ENCODE results near the gene MATN1.
A peak's percentile ranks its signal among the peaks of the same experiment; 100 is the strongest.

Gene MATN1

DNA sequence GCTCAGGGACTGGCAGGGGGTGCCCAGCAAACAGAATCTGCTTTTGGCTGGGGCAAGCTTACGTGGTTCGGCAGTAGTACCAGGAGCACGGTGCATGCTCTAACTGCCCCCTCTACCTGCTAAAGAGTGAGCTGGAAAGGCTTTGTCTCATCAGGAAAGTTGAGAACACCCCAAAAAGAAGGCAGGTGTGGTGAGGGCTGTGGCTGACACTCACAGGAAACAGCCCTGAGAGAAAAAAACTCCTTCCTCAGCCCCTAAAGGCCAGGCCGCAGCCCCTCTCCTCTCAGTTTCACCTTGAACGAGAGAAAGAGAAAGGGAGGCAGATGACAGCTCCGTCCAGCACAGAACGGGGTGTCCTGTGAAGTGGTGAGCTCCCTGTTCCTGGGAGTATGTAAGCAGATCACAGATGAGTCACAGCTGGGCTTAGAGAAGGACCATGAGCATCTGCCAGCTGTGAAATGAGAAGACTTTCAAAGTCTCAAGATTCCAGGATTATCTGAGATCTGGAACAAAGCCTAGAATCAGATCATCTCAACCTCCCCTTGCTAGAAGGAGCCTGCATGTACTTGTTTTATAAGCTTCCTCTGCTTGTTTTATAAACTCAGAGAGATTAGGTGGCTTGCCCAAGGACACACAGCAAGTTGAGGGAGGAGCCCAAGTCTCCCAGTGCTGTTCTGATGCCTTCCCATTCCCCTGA, 20.8 kb upstream of the MATN1 start:
- DNase-seq = peak; percentile 55

- DNase-seq = peak; percentile 89
Observed at GRCh38 chr1:30743584-30744059, 20.2 kb upstream of the MATN1 start.

- DNase-seq = no peak
Observed at GRCh38 chr1:30742963-30743559, 19.7 kb upstream of the MATN1 start.

DNA sequence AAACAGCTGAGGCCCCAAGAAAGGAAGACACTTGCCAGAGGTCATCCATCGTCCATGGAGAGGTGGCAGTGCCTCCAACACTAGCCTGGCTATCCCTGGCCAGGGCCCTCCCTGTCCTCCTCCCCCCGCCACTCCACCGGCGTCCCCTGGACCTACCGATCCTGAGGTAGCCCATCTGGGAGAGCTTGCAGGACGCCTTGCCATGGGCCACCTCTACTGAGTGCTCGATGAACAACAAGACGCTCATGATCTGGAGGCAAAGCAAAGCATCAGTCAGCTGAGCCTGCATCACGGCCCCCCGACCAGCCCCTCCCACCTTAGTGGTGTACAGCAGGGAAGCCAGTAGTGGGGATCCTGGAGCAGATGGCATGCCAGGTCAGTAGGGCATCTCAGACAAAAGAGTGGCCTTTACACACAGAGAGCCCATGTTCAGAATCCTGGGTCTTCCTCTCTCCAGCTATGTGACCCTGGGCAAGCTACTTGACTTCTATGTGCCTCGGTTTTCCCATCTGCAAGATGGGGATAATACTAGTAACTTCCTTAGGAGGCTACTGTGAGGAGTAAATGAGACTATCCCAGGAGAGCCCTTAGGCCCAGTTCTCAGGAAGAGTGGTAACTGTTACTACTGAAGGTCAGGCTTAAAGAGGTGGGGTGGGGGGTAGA, 19.0 kb upstream of the MATN1 start:
- DNase-seq = no peak

- no peak for DNase-seq
Observed at GRCh38 chr1:30741239-30741894, 18.0 kb upstream of the MATN1 start.

DNA sequence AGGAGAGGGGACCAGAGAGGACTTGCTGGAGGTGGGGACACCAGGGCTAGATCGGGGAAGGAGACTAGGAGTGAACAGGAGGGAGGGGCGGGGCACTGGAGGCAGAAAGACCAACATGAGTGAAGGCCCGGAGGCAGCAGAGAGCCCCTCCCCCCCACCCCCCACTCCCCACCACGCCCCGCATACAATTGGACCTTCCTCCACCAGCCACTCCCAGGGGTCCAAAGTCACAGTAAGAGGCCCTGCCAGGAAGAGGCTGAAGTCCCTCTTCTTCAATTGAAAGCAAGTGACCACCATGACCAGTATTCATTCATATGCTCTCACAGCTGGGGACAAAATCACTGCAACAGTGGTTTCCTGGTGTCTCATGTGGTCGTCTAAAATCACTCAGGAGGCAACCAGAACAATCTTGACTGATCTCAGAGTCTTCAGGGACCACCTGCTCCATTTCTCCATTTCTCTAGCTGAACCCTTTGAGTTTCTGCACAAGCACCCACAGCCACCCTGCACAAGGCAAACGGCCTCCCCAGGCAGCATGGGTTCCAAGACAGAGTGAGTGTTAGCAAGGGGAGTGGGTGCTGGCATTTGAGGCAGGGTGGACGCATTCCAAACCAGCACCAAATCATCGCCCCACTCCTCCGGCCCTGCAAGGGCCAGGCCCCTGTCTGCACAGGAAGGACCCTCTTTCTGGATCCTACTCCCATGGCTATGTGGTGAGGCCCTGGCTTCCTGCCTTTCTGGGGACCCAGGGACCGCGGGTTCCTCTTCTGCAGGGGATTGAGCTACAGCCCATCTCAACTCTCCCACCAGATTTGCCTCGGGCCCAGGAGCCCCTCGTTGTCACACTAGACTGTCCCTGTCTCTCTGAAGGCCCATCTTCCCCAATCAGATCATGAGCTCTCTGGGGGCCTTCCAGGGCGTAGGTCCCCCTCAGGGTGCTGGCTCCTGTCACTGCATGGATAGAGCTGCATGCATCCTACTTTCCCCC, 17.2 kb upstream of the MATN1 start:
- no peak for DNase-seq

DNA sequence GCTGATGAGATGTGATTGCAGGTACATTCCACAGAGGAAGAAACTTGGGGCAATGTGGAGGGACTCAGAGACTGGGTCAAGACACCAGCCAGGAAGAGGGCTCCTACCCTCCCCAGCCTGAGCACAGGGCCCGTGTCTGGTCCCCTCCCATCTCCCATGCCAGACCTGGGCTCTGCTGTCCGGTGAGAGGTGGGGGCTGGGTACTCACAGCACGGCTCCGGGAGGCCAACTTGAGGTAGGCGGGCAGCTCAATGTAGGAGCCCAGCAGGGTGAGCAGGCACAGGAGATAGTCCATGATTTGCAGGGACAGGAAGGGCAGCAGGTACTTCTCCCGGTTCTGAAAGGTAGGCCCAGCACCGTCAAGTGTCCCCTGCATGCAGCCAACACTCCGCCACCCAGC, 16.2 kb upstream of the MATN1 start:
- no peak for DNase-seq

DNA sequence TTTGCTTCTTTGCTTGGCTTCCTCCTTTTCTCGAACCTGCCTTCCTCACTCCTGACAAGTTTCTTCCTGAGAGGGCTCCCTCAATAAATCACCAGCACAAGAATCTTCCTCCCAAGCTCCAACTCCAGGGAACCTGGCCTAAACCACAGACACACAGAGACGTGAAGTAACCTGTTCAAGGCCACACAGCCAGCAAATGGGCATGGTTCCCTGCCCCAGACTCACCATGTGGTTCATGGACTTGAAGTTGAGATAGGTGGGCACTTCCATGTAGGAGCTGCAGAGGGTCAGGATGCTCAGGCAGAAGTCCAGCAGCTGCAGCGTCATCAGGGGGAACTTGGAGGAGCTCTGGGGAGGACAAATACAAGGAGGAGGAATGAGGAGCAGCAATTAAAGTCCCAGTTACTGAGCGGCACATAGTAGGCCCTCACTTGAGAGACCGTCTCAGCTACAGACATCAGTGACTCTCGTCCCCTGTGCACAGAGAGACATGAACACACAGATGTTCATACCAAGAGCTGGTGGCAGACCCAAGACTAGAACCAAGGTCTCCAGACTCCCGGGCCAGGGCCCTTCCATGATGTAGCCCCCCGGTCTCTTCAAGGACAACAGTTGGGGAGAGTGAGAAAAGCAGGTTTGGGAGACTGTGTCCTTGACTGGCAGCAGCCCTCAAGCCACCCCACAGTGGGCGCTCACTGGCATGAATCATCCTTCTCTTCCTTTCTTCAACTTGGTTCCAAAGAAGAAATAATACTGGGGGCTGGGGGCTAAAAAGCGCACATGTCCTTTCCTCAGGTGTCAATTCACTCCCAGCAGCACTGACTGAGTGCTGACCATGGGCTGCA, 15.6 kb upstream of the MATN1 start:
- no peak for DNase-seq

DNA sequence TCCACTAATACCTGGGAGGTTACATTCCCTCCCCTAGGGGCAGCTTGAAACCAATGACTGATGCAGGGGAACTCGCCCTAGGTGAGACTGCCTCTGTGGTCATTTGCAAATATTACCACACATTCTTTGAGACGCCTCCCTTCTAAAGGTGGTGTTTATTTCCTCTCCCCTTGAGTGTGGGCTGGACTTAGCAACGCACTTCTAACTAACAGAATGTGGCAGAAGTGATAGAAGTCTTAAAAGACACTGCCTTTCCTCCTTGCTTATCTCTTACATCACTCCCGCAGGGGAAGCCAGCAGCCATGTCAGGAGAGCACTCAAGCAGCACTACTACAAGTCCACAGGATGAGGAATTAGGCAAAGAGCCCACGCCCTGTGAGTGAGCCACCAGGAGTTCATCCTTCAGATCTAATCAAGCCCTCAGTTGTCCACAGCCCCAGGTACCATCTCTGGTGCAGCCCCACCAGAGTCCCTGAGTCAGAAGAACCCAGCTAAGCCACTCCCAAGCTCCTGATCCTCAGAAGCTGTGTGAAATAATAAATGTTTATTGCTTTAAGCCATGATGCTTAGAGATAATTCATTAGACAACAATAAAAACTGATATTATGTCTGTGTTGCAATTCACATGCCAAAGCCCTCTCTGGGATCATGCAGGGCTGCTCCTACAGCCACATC, 14.8 kb upstream of the MATN1 start:
- no peak for DNase-seq

DNA sequence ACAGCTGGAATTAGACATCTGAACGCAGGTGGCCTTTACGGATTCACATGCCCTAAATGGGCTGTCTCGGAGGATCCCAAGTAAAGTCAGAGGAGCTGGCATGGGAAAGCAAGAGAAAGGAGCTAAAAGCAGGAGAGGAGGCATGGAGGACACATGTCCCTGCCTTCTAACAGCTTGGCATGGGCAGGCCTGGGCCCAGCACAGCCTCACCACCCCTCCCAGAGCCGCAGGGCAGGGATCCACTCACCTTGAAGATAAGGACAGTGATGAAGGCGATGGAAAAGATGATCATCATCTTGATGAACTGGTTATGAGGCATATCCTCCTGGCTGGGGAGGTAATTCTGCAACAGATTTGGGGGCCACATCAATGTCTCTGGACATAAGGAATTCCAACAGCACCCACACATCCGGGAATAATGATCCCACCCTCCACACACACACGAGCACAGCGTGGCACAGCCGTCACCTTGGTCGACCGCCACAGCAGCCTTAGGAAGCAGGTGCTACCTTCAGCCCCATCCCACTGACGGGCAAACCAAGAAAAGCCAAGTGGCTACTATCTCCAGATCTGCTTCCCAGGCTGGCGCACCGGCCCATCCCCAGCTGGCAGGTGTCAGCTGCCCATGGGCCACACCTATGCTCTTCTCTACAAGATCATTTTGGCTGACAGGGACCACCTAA, 14.1 kb upstream of the MATN1 start:
- DNase-seq = no peak

DNA sequence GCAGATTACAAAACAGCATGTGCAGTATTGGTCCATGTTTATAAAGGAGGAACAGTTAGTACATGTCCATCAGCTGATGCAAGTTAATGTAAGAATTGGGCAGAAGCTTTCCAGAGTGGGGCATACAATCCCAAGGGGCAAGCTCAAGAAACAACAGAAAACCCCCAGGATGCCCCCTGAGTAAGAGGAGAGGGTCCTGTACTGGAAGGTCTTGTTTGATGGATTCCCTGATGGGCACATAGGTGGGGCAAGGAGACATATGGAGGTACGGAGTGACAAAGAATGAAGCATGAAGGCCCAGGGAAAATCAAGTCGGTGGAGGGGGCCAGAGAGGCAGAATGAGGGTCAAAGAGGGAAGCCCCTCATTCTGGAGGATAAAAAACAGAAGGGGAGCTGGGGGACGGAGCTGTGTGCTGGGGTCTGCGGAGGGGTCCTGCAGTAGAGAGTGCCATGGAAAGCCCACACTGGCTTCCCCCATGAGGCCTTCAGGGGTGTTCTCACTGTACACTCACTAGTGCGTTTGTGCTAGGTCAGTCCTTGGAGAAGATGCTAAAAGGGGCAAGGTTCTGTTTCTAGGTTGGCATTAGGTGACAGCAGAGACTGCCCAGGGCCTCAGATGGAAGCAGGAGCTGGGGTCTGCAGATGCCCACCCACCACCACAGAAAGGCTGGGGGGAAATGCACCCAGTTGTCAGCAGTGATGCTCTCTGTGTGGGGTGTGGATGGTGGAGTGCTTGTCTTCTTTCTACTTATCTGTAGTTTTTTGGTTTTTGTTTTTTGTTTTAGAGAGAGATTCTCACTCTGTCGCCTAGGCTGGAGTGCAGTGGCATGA, 12.5 kb upstream of the MATN1 start:
- DNase-seq = no peak

DNA sequence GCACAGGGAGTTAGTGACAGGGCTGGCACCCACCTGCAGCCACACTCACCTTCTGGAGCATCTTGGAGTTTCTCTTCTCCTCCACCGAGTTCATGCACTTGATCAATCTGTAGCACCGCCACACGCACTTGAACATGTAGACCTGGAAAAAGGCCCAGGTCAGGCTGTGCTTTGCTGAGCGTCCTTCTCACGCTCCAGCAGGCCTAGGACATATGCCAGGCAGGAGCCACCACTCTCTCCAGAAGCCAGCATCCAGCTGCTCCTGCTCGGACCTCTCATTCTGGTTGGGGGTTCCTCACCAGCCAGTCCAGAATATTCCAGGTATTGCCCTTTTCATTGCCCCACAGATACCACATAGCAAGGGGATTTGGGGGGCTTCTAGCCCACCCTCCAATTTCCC, 11.7 kb upstream of the MATN1 start:
- DNase-seq = no peak

- no peak for DNase-seq
Observed at GRCh38 chr1:30734580-30734979, 11.2 kb upstream of the MATN1 start.

DNA sequence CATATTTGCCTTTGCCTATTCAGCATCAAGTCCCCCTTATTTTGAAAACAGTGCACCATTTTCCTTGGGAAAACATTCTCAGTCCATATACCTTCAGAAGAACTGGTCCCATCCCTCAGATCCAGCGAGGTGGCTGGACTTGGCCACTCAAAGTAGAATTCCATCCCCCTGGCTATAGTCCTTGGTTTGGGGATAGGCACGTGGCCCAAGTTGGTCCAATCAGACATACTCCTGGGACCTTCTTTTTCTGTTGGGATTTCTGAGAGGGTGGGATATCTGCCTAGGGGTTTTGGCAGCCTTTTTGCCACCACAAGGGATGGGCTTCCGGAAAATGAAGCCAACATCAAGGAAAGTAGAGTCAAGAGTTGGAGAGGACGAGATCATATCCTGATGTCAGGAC, 10.7 kb upstream of the MATN1 start:
- DNase-seq = no peak

DNA sequence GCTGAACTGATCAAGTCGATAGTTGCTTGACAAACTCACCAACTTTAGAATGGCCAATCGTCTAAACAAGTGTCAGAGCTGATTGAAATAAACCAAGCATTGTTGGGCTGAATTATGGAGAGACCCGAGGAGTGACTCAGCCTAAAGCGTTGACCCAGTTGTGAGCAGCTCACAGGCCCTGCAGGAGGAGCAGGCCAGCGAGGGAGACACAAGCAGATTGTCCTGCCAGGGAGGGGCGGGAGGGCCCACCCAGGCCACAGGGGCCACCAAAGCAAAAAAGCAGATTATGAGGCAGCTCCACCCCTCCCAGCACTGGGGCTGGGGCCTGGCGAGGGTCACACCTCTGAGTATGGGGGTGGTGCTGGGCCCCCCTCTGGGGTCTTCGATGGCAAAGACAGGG, 10.1 kb upstream of the MATN1 start:
- DNase-seq = no peak

GRCh38 chr1:30732277-30732996, 9.1 kb upstream of the MATN1 start:
- no peak for DNase-seq

DNA sequence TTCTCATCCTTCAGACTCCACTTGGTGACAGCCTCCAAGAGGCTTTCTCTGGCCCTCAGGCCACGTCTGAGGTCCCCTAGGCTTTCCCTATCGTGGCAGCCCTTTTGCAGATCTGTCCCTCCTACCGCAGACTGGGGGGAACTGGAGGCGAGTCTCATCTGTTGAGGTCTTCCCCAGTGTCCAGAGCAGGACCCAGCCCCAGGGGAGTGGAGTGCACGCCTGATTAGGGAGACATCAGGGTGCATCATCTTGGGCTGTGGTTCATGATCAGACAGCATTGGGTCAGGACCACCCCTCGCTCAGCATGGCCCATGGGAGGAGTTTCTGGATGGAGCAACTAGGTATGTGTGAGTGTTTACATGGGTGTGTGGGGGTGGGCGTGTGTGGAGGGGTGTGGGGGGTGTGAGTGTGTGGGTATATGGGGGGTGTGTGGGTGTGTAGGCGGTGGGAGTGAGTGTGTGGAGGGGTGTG, 8.5 kb upstream of the MATN1 start:
- no peak for DNase-seq

- DNase-seq = no peak
Observed at GRCh38 chr1:30731109-30731805, 7.9 kb upstream of the MATN1 start.

Measured in RPMI8226 (cell line).